Measurements from ENCODE around the gene COMMD8.
"Not testable (repeated sequence)": the region's sequence is repeated elsewhere in the genome, so short reads cannot be mapped to it uniquely, and the experiment has no call there.

The COMMD8 gene
- total RNA-seq = 14.8 to 17.1 (median 15.9) reads per million in 4 experiments

GRCh38 chr4:47463235-47463956 lies at the start of gene COMMD8:
Gene COMMD8 (minus strand): TSS chr4:47463702. CDS start chr4:47463651, 51 bp downstream.
- DNase-seq = peak; percentile 98

- no peak for DNase-seq
These were observed 47.1 kb upstream of the COMMD8 start for GRCh38 chr4:47510506-47511143.

DNA sequence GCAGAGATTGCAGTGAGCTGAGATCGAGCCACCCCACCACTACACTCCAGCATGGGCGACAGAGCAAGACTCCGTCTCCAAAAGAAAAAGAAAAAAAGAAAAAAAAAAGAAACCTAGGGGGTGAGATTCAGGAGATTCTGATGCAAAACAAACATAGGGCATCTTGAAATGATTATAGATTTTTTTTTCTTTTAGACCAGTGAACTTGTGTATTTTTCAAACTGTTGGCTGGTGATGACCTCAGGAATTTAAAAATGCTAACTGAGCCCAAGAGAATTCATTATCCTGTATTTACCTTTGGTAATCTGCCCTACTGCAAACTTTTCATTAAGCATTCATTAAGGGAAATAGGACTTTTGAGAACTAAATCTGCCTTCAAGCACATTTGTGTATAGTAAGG lies 42.2 kb upstream of the COMMD8 start:
- DNase-seq = no peak

DNA sequence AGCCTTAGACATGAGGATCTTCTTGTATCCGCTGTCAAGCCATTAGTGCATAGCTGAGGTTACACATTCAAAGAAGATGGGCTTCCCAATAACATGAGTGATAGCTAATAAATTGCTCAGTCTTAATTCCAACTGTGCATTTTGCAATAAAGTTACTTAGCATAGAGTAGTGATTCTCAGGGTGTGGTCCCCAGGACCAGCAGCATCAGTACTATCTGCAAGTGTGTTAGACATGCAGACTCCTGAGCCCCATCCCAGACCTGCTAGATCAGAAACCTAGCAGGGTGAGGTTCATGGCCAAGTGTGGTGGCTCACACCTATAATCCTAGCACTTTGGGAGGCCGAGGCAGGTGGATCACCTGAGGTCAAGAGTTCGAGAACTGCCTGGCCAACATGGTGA lies 41.6 kb upstream of the COMMD8 start:
- no peak for DNase-seq

- DNase-seq = no peak
These were observed 37.3 kb upstream of the COMMD8 start for GRCh38 chr4:47500776-47501175.

- no peak for DNase-seq
These were observed 36.2 kb upstream of the COMMD8 start for GRCh38 chr4:47499700-47500099.

DNA sequence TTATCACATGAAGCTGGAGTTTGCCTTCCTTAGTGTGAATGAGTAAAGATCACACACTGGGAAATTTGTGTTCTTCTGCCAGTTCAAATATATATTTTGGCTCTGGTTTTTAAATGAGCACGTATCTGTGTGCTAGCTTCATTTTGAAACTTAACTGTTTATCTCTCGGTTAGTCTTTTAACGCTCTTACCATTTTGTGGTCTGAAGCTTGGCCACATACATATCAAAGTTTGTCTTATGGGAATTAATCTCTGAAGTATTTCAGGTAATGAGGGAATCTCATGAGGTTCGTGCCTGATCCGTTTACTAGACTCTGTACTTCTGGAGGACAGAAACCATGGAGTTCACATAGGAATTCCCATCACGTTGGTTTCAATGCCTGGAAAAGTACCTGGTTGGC lies 35.4 kb upstream of the COMMD8 start:
- no peak for DNase-seq

- DNase-seq = no peak
These were observed 30.6 kb upstream of the COMMD8 start for GRCh38 chr4:47494124-47494430.

GRCh38 chr4:47493238-47494123 lies 30.0 kb upstream of the COMMD8 start:
- DNase-seq = no peak

DNA sequence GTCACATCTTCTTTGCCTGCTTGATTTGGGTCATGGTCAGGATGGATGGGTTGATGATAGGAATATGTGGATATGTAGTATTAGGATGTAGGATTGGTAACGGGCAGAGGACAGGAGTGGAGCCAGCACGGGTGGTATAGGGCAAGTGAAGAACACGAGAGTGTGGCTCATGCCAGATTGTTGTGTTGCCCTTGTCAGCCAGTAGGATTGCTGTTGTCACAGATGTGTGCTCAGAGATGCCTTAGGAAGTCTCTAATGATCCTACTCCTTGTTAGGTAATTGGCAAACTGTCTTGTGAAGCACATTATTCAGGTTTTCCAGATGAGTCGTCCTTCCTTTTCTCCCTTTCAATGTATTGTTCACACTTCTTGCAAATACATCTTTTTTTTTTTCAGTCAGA lies 27.0 kb upstream of the COMMD8 start:
- no peak for DNase-seq

DNA sequence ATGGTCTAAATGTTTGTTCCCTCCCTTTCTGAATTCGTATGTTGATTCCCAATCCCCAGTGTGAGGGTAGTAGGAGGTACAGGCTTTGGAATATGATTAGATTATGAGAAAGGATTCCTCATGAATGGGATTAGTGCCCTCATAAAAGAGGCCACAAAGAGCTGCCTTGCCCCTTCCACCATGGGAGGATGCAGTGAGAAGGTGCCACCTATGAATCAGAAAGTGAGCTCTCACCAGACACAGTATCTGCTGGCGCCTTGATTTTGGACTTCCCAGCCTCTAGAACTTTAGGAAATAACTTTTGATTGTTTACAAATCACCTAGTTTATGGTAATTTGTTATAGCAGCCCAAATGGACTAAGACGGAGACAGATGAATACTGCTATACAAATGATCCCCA lies 25.2 kb upstream of the COMMD8 start:
- DNase-seq = no peak

GRCh38 chr4:47486727-47487126 lies 23.2 kb upstream of the COMMD8 start:
- not testable (repeated sequence) for DNase-seq

DNA sequence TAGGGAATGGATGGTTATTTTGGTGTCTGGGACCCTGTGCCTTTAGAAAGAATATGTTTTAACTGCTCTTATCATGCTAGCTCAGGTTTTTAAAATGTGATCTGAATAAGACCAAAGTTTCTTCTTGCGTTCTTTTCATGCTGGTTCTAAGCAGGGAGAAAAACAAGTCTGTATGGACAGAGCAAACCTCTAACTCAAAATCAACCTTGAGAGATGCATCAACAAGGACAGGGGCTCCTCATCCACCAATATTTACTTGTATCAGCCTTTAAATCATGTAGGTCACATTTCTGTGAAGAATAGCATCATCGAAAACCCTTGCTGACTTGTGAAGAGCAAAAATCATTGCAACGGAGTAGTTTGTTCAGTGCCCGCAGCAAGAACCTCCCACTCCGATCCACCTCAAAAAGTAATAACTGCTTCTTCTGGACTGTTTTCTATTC lies 22.8 kb upstream of the COMMD8 start:
- DNase-seq = no peak

DNA sequence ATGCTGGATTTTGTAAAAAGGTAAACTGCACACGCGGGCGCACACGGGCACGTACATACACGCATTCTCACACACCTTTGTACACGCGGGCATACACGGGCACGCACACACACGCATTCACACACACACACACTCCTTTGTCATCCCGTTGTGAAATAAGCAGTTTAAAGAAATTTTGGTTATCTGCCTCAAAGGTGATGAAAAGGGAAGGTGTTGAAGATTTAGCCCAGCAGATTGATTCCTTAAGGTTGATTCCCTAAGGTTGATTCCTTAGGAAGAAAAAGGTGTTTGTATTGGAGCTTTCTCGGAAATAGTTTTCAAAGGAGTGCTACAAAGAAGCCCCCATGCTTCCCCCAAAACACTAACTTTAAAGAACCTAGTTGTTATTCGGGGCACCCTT lies 22.3 kb upstream of the COMMD8 start:
- DNase-seq = no peak

- DNase-seq = peak; percentile 59
These were observed 21.7 kb upstream of the COMMD8 start, which contains the start of gene ATP10D for GRCh38 chr4:47485047-47485692. Gene ATP10D (plus strand): TSS chr4:47485275. CDS start chr4:47512541, 27,266 bp downstream.

- no peak for DNase-seq
These were observed 20.7 kb upstream of the COMMD8 start for GRCh38 chr4:47484168-47484567.

DNA sequence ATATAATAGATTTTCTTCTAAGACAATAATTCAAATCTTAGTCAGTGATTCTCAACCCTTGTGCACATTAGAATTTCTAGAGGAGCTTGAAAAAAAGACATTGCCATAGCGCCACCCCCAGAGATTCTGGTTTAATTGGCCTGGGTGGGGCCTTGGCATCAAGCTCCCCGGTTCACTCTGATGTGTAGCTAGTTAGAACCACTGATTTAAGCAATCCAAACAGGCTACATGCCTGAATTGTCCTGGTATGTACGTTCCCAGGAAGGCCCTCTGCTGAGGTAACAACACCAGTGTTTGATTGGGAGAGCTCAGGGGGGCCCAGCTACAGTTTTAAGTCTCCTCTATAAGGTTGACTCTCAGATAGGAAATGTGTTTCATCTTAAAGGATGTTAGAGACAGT lies 20.2 kb upstream of the COMMD8 start:
- no peak for DNase-seq

DNA sequence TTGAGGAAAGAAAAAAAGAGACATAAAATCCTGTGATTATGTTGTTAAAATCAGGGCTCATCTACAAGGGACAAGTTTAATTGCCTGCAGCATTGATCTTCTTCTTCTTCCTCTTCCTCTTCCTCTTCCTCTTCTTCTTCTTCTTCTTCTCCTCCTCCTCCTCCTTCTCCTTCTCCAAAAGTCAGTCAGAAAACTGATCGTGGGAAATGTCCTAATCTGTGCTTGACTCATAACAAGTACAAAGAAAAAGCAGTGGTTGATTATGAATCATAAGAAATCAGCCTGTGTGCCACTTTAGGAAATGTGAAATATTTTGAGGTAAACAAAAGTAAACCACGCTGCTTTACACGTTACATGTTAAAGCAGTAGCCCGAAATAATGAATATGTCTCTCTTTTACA lies 18.8 kb upstream of the COMMD8 start:
- DNase-seq = no peak

DNA sequence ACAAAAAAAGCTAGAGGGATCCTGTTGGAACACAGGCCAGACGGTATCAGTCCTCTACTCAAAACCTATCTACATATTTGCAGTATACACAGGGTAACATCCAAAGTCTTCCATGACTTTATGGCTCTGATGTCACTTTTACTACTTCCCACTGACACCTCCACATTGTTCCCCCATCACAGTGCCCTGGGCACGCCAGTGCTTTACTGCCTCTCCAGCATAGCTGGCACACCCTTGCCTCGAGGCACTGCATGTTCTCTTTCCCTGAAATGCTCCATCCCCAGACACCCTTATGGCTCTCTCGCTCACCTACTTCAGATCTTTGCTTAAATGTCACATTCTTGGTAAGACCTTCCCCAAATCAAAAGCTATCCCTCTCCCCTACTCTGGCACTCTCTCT lies 15.3 kb upstream of the COMMD8 start:
- no peak for DNase-seq

- DNase-seq = no peak
These were observed 11.9 kb upstream of the COMMD8 start for GRCh38 chr4:47475411-47475810.

DNA sequence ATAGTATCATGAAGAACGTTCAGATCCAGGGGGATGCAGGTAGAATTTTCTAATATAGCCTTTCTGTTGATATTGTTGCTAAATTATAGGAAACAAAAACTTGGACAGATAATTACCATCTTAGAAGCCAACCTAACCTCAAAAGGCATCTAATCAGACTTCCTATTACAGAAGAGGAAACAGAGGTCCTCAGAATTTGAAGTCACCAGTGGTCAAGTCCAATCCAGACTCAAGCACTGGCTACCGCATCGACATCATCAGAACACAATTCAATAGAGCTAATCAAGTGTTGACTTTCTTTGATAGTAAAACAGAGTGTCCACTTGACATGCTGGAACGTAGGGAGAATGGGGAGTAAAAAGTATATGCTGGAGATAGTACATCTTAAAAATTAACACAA lies 11.3 kb upstream of the COMMD8 start:
- no peak for DNase-seq

- DNase-seq = no peak
These were observed 9.7 kb upstream of the COMMD8 start for GRCh38 chr4:47473141-47473750.

DNA sequence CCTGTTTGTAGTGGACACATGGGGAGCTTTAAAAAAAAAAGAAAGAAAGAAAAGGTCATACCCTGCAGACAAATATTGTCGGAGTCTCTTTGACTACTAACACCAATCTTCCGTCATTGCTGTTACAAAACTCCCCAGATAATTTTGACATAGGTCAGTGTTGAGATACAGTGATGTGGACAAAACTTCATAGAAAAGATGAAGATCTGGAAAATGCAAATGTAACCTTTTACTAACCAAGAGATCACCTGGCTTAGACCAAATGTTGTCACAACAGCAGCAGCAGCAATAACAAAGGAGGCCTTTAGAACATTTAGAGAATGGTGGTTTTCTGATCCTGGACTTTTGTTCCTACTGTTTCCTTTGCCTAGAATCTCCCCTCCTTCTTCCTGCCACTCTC lies 8.1 kb upstream of the COMMD8 start:
- DNase-seq = no peak

All from effector CD8-positive, alpha-beta T cell (primary cell).